CD4-positive, alpha-beta T cell treated with Interleukin-12 subunit alpha and Interleukin-12 subunit beta, for 1 hour (primary cell): ENCODE data around the gene STK17B.

Source experiments
- DNase-seq: peaks from one replicate; pipeline ENCODE4 v3.0.0-alpha.2; 2020

STK17B gene

DNA sequence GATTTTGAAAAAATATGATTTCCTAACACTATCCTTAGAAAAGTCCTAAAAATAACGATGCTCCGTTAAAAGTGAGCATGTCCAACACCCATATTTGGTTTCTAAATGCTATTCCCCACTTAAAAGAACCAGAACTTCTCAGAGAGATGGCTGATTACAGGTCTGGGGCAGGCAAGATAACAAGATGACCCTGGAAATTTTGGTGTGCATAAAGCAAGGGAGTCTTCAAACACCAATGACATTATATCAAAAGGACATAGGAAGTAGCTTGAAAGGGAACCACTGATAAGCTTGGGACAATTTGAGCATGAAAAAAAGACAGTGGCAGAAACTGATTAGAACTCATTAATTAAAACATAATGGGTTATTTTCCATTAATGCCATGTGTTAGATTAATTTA, 17.9 kb downstream of the STK17B start:
- DNase-seq: no peak

DNA sequence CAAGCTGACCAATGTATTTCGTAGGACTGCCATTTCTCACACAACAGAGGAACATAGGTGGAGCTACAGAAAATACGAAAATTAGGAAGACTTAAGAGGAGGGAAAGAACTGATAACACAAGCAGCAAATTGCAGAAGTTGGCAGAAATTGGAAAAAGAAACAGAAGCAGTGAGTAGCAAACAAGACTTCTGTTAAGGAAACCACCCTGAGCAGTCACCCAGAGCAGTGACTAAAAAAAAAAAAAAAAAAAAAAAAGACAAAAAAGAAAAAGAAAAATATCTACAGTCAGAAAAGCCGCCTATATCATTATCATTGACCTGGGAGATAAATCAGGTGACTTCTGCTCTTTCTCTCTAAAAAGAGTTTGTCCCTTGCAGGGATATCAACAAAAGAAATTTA, 21.4 kb downstream of the STK17B start:
- DNase-seq: no peak

DNA sequence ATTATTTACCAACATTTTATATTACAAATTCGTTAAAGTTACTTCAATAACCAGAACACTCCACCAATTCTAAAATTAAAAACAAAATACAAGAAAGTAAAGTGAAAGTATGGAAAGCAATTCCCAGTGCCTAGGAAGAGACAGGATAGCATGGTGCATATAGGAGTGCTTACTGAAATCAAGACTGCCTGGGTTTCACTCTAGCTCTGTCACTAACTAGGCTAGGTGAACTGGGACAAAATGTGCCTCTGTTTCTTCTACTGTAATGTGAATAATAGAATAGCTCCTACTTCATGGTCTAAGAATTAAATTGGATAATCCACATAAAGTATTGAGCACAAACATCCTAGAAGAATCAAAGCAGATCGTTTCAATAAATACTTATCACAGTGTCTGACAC, 22.6 kb downstream of the STK17B start:
- DNase-seq: no peak

DNA sequence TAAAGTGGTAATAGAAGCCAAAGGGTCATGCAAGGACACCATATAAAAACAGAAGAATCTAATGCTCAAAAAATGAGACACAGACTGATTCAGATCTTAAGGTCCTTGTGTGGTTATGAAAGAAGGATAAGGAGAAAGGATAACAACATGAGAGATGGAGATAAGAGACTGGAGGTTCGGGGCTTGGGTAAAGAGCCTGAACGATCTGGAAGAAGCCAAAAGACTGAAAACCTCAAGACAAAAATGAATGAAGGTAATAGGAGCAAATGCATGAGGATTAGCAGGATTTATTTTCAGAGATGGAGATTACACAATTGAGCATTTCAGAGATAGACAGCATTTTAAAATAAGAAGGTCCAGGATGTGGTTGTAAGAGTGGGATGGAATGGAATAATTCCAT, 26.1 kb downstream of the STK17B start:
- no peak for DNase-seq

DNA sequence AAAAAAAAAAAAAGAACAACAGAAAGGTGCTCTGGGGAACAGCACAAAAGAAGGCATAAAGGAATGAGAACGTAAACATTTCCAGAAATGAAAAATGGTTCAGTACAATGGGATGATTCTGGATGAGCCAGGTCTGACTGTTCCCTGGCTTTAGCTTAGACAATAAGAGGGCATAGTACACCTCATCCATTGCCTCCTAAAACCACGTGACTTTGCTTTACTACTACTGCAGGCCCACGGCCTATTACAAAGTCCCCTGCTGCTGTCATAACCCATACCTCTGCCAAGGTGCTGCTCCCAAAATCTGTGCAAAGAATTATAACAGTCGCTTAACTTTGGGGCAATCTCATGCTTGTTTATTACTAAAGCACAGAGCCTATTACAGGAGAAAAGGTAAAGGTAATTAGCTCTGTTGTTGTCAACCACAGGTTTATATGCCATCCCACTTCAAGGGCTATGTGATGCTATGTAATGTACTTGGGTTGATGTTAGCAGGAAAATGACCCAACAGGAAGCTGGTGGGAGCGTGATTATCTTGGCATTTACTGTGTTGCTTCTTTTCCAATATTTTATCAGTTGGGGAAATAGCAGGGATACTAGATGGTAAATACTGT, 26.8 kb downstream of the STK17B start:
- DNase-seq: no peak

DNA sequence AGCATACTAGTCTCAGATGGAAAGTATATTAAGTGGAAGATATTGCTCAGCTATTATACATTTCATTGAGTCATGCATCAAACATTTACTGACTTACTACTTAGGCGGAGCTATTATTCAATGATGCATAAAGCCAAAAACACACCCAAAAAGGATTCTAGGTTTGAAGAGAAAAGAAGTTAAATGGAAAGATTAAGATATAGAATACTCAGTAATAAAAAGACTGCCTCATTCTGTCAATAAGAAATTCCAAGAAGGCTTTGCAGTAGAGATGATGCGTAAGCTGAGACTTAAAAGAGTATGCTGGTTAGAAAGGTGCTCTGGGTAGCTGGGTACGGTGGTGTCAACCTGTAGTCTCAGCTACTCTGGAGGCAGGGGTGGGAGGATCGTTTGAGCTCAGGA, 27.6 kb downstream of the STK17B start:
- no peak for DNase-seq

DNA sequence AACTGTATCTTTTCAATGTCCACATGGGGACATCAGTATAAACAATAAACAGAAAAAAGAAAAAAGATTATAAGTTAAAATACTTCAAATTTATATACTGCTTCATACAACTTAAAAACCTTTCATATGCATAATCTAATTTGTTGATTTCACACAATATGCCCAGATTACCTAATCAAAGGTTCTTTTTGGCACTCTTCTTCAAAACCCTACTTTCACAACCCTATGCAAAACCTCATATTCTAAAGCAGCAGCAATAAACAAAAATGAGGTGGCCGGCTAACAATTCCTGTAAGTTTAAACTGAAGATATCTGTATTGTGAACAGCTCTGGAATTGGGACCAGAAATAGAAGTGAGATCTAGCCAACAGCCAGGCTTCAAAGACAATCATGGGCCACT, 28.6 kb downstream of the STK17B start:
- DNase-seq: no peak

DNA sequence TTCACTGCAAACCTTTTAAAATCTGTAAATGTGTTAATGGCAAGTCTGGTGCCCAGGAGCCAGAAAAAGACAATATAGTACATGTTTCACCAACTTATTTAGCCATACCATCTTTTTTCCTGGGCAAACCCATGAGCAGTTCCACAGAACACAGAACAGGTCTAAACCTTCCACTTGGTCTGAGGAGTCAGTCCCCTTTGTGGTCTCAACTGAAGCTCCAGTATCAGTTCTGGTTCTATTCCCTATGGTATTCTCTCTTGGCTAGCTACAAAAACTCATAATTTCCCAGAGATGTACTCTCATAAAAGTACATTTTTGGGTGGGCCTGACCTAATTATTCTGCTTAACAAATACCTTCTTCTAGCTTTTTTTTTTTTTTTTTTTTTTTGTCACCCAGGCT, 31.2 kb downstream of the STK17B start:
- no peak for DNase-seq

DNA sequence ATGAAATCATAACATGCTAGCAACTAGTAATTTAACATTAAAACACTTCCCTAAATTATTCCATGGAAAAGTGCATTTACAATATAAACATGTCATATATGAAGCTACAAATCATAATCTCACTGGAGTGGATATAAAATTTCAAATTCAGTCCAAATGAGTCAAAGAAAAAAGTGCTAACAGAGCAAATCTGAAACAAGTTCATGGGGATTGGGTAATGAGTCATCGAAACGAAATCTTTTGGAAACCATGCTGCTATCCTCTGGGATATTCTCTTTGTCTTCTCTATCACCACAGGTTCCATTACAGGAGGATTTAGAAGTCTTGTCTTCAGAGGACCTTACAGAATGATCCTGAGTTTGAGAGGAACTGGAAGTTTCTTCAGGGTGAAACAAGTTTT, 34.1 kb downstream of the STK17B start:
- DNase-seq: no peak

DNA sequence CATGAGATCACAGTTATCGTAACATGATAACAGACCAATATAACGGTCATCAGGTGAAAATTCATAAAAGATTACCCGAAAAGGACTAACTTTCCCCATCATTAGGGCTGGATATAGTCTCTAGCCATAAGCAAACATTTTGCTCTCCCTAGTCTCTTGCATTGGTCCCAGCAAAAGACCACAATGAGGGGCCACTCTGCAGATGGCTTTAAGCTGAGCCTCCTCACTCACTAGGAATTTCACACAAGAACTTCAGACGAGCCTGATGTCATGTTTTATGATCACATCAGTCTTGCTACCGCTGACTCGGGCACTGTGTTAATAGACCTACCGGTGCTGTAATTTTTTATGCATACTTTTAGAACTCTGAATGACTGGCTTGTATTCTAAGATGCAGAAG, 35.2 kb downstream of the STK17B start:
- no peak for DNase-seq

DNA sequence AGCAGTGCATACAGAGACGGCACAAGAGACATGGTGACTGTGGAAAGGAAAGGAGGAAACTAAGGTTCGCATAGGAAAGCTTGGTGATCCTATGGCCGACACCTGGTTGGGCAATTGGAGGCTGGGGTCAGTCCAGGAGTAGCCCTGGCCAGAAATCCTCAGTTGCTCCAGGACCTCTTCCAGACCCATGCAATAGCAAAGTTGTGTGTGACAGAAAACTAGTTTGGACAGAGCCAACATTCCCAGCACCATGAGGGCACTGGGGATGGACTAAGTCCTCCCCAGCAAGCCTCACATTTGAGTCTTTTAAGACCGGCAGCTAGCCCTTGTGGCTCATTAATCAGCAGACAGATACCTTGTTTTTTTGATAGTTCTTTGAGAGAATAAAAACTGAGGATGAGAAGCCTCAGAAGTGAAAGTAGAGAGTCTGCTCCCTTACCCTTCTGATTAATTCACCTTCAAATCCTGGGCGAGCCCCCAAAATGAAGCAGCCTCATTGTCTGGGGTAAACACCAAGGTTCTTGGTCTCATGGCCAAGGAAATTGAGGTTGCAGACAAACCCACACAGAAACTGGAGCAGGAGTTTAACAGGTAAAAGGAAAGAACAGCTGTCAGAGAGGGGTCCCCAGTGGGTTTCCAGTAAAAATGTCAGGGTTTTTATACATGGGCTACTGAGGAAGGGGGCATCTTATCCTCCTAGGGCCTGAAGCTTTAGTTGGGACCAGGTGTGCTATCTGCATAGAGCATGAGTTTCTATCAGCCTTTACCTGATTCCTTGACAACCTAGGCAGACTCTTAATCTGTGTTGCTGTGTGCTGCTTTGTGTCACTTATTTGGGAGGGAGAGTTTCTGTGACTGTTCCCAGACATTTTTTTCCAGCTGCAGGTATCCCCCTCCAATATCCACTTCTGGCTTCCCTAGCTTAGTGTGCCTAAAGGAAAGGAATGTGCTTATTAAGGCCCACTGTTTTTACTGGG, 39.1 kb downstream of the STK17B start:
- DNase-seq: peak; percentile 63

DNA sequence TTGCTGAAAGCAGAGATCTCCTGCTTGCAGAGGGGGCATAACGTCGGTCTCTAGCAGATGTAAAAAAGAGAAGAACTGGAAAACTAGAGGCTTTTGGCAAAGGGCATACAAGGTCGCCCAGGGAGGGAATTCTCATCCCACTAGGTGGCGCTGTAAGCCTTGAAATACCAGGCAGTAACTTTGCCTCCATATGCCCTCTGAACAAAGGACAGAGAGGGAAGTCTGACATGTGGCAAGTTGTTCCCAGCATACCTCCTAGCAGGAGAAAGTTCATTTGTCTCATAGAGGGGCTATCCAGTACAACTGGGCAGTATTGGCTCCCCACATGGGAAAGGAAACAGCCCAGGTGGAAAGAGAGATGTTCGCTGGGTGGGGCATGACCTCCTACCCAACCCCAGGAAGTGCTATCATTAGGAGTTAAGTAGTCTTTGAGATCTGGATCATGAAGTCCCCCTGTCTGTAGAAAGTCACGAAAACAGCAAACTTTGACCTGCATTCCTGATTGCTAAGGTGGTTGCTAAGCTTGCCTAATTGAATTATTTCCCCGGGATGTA, 39.9 kb downstream of the STK17B start:
- DNase-seq: peak; percentile 77

DNA sequence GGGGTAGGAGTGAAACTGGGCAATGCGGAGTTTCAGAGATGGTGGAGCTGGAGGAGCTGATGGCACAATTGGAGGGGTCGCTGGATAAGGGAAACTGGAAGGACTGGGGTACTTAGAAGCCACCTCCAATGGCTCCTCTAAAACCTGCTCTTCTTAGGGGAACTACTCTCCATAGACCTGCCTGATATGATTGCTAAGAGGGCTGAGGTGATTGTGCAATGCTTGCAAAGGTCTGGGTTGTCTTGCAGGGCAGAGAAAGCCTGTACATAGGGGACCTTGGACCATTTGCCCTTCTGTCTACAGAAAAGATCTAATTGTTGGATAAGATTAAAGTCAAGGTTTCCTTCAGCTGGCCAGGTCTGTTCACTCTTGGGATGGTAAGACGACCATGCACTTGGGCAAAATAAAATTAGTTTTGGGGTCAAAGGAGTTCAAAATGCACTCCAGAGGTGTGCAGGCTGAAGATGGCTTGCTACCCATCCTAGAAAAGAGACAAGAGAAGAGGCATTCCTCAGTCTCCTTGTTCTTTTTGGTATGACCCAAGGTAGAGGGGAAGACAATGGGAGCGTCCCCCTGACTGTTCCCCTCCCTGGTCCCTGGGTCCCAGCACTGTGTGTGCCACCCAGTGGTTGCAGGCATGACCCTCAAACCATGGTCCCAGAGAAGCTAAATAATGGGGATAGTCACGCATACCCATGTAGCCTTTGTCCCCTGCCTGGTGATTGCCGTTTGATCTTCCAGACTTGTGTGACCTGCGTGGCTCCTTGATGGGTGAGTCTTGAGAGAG, 41.1 kb downstream of the STK17B start:
- no peak for DNase-seq

DNA sequence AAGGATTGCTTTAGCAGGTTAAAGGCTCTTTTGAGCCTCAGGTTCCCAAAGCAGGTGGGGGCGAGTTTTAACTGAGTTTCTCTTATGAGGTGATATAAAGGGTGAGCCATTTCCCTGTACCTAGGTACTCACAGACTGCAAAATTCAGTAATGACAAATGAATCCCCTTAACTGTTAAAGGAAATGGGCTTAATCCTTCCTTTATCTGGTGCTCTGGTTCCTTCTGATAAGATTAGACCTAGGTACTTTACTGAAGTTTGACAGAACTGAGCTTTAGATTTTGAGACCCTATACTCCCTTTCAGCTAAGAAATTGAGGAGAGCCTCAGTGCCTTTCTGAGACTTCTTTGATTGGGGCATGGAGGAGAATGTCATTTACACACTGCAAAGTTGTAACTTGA, 42.6 kb downstream of the STK17B start:
- DNase-seq: no peak

DNA sequence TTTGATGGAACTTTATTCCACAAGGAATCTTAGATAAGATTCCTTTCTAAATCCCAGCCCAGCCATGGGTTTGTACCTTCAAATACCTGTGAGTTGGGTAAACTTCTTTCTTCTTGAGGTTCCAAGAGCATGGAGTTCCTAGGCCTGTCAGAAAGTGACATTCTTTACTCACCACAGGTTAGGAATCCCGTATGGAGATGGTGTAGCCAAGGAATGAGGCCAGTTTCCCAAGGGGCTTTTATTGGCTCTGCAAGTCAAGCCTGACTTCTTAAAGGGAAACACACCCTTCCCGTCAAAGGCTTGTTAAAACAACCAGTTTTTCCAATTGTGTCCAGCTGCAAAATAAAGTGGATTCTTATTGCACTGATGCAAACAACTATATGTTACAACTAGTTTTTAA, 45.8 kb downstream of the STK17B start:
- DNase-seq: no peak

DNA sequence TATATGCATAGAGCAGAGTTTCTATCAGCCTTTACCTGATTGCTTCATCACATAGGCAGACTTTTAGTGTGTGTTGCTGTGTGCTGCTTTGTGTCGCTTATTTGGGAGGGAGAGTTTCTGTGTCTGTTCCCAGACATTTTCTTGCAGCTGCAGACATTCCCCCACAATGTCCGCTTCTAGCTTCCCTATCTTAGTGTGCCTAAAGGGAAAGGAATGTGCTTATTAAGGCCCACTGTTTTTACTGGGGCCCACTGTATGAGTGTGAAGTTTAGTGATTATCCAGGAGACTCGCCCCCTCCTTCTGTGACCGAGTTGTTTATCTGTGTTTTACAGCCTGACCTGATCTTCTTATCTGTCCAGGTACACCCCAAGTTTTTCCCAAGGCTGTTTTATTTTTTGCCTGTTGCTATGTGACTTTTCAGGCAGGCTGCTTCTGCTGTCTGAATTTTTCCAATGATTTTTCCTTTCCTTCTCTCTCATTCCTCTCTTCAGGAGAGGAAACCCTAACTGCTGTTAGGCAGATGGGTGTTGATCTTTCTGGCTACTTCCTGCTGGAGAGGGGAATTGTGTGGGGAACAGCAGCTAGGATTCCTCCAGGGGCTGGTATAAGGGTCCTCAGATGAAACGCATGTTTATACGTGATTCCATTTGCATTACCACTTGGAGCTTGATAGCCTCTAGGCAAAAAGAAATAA, 47.6 kb downstream of the STK17B start:
- DNase-seq: no peak

DNA sequence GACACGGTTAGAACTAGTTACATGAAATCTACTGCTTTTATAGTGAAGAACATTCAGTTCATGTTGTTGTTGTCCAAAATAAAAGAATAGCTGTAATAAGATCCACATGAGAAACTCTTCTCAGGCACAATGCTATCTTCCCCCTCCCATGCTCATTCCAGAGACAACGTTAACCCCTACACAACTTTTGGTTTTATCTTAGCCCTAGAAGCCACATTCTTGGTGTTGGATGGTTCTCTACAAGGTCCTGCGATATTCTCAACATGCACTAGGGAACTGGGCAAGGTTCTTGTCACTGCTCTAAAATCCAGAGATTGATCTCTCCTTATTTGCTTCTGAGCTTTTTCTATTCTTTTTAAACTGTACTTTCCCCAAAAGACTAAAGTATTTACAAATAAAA, 51.5 kb downstream of the STK17B start:
- DNase-seq: no peak

DNA sequence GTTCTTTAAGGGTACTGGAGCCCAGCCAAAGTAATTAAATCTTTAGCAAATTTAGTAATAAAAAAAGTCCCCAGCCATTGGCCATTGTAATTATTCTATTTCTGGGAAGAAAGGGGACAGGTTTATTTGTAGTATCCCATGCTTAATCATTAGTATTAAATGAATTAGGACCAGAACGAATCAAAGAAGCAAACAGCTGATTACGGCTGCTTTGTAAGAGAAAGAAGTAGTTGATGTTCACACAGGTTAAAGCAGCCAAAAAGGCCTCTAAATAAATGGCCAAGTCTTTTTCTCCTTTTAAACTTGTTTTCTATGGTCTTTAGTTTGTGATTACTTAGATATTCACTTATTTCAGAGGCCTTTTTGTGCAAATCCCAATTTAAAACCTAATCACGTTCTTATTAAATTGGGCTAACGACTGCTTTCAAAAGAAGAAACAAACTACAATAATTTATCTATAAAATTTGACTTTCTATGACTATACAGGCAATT, 54.1 kb downstream of the STK17B start:
- no peak for DNase-seq

DNA sequence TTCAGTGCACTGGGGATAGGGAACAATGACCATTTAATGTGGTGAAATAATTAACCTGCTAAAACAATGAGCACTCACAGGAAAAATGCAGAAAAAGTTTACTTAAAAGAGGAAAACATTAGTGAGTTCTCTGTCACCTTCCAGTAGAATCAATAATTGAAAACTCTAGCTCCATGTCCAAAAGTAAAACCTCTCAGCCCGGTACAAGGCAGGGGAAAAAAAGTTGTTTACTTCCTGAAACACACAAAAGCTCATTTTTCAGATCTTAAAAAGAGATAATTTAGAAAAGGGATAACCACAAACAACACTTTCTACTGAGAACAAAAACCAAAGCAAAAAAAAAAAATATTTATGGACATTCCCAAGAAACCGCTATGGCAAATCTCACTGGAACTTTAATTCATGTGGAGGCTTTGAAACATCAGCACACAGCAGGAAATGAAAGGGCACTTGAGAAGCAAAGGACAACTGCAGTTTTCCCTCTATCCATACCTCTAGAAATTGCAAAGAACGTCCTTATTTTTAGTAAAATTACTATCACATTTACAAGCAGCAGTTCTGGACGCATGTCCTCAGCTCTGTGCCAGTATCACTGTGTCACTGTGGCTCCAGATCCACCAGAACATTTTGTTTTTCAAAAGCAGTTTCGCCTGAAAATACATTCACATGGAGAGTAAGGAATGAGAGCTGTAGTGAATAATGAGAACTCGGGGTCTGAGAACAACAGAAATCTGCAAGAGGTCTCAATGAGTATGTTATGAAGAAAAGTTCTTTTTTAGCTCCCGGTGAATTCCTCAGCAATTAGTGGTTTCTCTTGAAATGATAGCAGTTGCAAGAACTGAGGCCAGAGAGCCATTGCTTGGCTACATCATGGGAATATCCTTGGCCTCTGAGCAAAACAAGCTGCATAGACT, 58.1 kb downstream of the STK17B start:
- no peak for DNase-seq

DNA sequence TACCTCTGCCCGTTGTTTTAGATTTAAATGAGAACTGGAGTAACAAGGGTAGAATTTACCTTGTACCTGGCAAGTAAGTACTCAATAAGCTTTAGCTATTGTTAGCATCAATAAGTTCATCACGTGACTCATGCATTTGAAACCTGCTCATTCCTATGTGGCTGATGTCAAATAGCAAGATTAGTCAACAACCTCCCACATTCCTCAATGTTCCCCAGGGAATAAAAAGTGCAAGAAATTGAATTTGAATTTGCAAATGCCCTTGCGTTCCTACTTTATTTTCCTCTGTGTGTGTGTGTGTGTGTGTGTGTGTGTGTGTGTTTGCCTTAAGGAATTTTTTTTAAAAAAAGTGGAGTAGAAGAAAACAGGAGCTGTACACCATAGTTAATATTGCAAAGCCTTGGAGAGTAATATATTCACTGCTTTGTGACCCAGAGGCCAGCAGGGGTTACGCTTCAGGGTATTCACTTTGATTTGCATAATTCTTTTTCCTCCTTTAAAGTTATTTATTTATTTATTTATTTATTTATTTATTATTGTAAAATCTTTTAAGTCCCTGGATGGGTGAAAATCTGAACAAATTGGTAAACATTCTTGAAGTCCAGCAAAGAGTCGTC, 58.9 kb downstream of the STK17B start:
- no peak for DNase-seq

DNA sequence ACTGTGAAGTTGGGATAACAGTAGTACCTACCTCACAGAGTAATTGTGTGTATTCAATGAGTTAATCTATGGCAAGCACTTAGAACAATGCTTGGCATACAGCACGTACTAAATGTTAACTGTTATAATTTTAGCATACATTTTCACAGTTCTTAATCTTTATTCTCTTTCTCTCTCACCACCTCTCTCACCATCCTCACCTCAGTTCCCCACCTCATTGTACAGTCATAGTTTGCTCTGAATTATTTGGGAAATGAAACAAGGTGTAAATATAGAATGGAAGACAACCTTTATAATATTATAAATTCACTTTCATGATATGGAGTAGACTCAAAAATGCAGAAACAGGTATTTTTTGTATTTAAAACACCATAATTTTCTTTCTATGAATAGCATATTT, 62.8 kb downstream of the STK17B start:
- no peak for DNase-seq
